GM21723 (cell line): ENCODE data around the gene ZFYVE1.

Experiments used
- ATAC-seq: cut with Tn5 transposase; IDR thresholded peaks from one replicate; pipeline ENCODE4 v1.9.1; 2021; ENCODE audit warnings: mild to moderate bottlenecking, moderate library complexity; ENCODE audit not compliant: unreplicated experiment

Gene ZFYVE1

DNA sequence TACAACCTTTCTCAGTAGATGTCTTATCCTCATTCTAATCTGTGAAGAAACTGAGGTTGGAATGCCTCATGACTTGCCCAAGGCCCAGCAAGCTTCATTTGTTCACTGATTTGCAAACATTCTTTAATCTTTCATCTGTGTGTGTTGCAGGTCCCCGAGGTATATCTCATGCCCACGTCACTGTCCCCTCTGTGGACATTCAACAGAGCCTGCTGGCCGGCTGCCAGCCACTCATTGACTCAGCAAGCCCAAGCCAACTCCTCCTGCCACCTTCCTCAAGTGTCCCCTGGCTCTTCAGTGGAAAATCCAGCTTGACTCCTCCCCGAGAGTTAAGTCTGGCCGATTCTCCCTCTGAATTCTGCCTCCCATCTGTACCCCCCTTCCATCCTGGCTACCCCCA lies 102.6 kb downstream of the ZFYVE1 start:
- ATAC-seq = no peak

DNA sequence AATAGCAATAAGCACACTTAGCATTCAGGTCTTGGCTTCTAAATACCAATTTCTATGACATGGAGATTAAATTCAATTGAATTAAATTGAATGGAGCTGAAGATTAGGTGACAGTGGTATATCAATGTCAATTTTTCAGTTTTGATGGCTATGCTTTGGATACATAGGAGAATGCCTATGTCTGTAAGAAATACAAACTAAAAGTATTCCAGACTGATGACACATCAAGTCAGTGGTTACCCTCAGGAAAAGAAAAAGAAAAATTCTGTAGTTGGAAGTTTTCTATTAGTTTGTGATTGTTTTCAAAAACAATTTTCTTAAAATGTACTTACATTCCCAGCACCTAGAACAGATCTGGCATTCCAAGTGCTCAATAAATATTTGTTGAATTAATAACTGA lies 105.5 kb downstream of the ZFYVE1 start:
- no peak for ATAC-seq

GRCh38 chr14:72920008-72920407 lies 106.9 kb downstream of the ZFYVE1 start:
- ATAC-seq = no peak
